Astrocyte (in vitro differentiated cells and primary cell): ENCODE measurements around the gene ESAM.

Experiments used
- CTCF ChIP-seq: IDR thresholded peaks from 2 replicates; pipeline ENCODE4 v1.5.1; 2011; ENCODE audit warnings: low read depth, mild to moderate bottlenecking, inconsistent platforms, low read length, moderate library complexity; ENCODE audit not compliant: insufficient read depth
- EZH2 ChIP-seq: IDR thresholded peaks from 2 replicates; pipeline ENCODE4 v1.6.1; 2012; ENCODE audit warnings: mild to moderate bottlenecking, low read length, inconsistent platforms; ENCODE audit not compliant: insufficient read depth

DNA sequence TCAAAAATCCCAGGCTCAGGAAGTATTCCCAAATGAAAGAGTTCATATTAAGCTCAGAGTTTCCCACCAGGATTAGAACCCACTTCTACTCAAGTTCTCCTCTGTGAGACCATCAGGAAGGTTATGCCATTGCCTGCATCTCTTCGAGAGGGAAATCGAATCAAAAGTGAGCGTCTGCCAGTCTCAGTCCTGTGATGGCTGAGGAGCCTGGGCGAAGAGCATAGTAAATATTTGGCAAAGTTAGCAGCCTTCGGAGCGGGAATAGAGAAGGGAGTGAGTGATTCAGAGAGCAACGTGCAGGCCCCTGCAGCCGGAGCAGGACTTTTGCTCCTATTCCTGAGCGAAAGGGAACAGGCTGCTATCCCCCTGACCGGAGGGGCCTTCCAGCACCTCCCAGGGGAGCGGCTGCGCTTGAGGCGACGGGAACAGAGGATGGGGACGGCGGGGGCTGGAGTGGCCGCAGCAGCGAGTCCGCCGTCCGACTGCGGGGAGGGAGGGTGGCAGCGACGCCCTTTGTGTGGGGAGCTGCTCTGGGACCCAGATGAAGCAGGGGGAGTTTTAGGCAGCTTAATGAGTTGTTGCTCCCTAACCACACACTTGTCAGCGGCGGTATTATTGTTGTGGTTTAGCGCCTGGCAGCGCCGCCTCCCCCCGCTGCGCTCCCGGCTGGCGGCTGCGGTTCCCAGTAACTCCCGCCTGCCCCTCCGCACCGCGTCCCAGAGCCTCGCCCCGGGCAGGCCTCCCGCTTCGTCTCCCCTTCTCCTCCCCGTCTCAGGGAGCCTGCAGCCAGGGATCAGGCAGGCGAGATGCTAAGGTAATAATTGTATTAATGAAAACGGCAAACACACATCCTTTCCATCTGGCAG lies 44.1 kb downstream of the ESAM start:
- TF ChIP-seq CTCF (no peak), EZH2 (no peak)
